GM03348 (cell line): ENCODE measurements around the gene ILRUN.
A peak's percentile ranks its signal among the peaks of the same experiment; 100 is the strongest.
"Not testable (repeated sequence)": the region's sequence is repeated elsewhere in the genome, so short reads cannot be mapped to it uniquely, and the experiment has no call there.

Source experiments
- DNase-seq: peaks from one replicate; pipeline ENCODE4 v3.0.0; 2012; ENCODE audit warnings: low spot score

Gene ILRUN

DNA sequence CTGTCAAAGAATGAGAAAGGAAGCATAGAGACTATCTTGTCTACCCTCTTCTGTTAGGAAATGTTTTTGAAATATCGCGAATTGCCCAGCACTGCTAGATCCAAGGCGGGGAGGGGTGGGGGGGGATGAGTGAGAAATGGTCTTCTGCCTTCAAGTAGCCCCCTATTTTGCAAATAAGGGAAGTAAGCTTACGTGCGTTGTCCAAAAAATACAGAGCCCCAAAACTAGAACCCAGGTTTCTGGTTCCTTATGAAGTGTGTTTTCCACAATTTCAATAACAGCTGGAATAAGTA lies 923 bp upstream of the ILRUN start:
- DNase-seq: no peak

DNA sequence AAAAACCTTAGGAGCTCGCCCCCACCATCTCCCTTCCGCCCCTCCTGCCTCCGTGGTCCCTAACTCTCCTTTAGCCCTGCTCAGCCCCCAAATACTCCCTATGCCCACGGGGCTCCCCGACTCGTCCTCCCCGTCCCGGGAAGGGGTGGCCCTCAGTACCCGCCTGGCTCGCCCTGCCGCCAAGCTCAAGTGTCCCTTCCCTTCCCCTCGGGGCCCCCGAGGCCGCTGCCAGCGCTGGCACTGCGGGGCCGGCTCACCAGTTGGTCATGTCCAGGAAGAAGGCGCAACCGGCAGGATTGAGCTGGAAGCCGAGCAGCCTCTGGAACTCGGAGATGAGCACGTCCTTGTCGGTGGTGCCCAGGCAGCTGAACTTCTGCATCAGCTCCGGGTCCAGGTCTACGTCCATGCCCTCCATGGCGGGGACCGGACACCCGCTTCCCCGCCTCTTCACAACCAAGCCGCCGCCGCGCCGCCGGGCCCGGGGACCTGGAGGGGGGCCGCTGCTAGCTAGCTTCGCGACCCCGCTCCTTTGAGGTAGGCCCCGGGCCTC lies 303 bp downstream of the ILRUN start:
- no peak for DNase-seq

DNA sequence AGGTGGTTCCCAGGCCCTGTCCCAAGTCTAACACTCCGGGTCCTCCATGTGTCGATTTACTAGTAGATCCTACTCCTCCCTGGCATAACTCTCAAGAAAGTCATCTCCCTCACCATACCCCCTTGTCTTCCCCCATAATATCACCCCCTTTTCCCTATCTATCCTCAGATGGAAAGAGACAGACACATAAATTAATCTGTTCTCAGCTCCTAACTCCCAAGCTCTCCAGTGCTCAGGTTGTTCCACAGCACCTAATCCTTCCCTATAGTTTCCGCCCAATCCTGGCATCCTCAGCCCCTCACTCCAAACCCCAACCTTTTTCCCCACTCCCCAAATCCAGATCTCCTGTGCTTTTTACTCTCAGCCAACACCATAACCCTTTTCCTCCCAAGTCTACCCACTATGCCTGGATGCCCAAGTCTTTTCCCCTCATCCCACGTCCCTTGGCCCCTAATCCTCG lies 808 bp downstream of the ILRUN start:
- no peak for DNase-seq

DNA sequence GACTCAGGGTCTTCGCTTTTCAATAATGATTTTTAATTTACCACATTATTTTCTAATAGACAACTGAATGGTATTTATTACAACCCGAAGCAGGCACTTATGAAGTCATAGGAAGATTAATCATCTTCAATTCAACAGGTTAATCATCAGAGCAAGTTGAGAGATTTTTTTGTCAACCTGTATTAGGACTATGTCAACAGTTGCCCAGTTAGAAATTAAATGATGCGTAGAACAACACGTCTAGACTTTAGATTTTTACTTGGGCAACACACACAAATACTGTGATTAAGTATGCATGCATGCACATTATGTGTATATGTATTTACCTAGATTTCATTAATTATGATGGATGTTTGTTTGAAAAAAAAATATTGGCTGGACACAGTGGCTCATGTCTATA lies 4.3 kb downstream of the ILRUN start:
- no peak for DNase-seq

DNA sequence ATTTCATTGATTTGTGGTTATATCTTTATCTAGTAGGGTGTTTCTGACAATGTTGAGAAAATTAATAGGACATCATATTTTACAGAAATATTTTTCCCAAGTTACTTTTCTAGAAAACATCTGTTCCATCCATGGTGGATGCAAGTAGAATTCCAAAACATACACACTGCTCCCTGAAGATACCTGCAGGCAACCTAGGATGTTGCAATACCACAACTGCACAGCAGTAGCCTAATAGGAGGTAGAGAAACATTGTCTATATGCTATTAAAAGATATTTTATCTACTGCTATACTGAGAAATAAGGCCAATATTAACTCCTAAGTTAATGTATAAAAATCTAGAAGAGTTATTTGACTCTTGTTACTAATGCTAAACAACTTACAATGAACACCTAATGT lies 6.8 kb downstream of the ILRUN start:
- DNase-seq: no peak

DNA sequence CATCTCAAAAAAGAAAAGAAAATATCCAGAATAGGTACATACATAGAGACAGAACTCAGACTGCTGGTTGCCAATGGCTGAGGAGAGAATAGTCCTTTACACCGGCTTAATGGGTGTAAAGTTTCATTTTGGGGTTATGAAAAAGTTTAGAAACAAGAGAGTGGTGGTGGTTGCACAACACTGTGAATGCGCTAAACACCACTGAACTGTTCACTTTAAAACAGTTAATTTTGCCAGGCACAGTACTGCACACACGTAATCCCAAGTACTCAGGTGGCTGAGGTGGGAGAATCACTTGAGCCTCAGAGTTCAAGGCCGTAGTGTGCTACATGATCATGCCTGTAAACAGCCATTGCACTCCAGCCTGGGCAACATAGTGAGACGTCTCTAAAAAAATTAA lies 7.6 kb downstream of the ILRUN start:
- no peak for DNase-seq

DNA sequence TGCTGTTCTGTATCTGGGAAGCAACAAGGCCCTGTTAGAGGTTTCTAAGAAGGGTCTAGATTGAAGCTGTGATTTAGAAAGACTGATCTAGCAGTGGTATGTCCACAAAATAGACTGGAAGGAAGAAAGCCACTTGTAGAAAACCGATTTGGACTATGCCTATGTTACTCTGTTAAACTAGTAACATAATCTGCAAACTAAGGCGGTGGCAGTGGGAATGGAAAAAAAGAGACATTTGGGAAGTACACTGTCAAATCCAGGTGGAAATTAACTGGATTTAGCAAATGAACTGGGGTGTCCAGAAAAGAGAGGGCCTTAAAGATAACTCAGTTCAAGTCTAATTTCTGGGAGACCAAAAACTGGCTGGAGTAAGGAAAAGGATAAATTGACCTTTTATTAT lies 11.6 kb downstream of the ILRUN start:
- DNase-seq: no peak

DNA sequence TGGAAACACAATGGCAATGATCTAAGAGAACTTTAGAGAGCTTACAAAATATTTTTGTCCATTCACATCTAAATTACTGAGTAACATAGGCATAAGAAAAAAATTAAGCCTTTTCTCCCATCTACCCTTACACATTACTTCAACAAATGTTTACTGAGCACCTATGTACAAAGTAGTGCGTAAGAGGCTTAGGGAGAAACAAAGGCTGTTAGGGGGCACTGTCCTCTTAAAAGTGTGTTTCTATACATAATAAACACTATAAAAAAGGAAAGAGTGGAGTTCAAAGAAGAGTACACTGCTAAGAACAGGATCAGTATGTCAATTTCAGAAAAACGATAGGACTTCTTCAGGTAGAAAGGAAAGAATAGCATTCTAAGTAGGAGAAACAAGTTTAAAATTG lies 12.2 kb downstream of the ILRUN start:
- no peak for DNase-seq

DNA sequence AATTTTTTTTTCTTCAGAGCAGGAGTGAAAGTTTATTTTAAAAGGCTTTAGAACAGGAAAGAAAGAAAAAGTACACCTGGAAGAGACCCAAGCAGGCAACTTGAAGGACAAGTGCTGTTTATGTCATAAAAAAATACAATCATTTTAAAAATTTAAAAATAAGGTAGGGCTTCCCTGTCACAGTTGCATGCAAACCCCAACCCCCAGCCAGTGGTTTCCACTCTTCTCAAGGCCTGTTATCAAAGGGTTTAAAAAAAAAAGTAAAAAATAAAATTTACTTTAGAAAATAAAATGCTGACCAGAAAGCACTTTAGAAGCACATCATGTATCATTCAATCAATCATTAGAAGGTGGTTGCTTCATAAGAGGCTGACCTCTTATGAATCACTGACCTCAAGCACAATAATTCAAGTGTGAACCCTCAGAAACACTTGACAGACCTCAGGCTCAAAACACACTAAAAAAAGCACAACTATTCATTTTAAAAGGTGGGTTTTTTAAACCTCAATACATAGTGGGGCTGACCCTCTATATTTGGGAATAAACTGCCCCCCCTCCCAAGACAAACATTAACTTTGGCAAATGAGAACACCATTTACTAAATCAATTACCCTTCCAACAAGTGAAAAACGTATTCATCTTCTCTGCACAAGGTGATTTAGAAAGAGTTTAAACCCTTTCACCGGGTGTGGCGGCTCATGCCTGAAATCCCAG lies 15.6 kb downstream of the ILRUN start:
- DNase-seq: peak; percentile 37

DNA sequence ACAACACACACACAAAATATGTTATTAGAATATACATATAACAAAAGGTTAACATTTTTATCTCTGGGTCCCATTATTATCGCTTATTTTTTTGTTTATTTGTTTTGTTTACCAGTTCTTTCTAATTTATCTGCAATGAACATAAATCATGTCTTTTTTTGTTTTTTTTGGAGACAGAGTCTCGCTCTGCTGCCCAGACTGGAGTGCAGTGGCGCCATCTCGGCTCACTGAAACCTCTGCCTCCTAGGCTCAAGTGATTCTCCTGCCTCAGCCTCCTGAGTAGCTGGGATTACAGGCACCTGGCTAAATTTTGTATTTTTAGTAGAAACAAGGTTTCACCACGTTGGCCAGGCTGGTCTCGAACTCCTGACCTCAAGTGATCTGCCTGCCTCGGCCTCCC lies 16.3 kb downstream of the ILRUN start:
- DNase-seq: not testable (repeated sequence)

DNA sequence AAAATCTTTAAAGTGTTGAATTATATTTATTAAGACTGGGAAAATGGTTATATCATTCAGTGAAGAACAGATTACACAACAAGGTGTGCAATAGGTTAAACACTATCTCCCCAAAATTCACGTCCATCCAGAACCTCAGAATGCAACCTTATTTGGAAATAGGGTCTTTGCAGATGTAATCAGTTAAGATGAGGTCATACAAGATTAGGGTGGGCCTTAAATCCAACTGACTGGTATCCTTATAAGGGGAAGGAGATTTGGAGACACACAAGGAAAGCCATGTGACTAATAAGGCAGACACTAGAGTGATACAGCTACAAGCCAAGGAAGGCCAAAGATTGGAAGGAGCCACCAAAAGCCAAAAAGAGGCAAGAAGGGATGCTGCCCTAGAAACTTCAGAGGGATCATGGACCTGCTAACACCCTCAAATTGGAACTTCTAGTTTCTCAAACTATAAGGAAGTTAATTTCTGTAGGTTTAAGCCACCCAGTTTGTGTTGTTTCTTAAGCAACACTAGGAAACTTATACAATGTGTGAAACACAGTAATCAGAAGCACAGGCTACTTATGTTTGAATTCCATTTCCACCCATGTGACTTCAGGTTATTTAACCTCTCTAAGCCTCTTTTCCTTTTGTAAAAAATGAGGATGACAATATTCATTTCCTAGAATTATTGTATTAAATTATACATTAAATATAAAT lies 16.9 kb downstream of the ILRUN start:
- DNase-seq: no peak

DNA sequence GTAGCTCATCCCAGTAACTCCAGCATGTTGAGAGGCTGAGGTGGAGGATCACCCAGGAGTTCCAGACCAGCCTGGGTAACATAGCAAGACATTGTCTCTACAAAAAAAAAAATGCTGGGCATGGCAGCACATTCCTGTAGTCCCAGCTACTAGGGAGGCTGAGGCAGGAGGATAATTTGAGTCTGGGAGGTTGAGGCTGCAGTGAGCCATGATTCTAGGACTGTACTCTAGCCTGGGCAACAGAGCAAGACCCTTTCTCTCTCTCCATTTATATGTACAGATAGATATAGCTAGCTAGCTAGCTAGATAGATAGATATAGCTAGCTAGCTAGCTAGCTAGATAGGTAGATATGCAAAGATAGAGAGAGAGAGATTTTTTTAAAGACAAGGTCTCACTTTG lies 20.4 kb downstream of the ILRUN start:
- no peak for DNase-seq

DNA sequence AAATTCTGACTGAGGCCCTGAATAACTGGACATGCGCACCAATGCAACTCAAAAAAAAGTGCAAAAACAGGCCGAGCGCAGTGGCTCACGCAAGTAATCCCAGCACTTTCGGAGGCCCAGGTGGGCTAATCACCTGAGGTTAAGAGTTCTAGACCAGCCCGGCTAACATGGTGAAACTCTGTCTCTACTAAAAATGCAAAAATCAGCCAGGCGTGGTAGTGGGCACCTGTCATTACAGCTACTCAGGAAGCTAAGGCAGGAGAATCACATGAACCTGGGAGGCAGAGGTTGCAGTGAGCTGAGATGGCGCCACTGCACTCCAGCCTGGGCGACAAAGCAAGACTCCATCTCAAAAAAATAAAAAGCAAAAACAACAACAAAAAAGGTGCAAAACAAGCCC lies 21.6 kb downstream of the ILRUN start:
- not testable (repeated sequence) for DNase-seq

DNA sequence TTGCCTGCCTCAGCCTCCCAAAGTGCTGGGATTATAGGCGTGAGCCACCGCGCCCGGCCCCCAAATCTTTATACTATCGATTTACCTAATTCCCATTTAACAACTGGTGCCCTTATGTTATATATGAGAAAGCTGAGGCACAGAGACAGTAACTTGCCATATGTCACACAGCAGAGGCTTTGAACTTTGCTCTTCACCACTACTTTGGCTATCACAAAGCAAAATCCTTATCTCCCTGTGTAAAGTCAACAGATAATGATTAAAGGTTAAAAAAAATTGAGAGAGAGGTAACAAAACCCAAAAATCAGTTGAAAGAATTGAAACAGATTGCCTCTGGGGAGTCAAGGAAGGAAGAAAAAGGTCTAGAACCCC lies 22.3 kb downstream of the ILRUN start:
- no peak for DNase-seq

DNA sequence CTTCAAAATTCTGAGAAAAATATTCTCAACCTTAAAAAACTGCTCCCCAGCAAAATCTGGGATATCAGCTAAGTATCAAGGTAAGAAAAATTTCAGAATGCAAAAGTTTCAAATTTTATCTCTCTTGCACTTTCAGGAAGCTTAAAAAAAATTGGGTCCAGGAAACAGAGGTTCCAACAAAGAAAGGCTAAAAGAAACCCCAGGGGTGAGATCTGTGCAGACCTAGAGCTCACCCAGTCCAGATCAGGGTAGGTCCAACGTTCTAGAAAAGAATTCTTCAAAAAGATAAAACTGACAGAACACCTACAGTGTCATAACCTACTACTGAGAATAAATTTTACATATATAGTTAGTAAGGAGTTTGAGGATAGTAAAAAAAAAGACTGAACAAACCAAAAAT lies 23.5 kb downstream of the ILRUN start:
- DNase-seq: no peak

DNA sequence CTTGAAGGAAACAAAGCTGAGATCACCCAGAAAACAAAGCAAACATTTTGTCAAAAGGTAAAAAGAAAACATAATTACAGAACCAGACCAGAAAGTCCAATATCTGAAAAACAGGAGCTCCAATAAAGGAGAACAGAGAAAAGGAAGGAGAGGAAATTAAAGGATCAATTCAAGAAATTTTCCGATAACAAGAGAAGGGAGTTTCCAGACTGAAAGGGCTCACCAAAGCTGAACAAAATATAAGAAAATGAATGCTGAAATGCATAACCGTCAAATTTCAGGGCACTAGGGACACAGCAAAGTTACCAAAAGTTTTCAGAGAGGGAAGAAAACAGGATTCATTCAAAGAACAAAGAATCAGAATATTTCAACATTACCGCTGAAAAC lies 23.9 kb downstream of the ILRUN start:
- DNase-seq: no peak

DNA sequence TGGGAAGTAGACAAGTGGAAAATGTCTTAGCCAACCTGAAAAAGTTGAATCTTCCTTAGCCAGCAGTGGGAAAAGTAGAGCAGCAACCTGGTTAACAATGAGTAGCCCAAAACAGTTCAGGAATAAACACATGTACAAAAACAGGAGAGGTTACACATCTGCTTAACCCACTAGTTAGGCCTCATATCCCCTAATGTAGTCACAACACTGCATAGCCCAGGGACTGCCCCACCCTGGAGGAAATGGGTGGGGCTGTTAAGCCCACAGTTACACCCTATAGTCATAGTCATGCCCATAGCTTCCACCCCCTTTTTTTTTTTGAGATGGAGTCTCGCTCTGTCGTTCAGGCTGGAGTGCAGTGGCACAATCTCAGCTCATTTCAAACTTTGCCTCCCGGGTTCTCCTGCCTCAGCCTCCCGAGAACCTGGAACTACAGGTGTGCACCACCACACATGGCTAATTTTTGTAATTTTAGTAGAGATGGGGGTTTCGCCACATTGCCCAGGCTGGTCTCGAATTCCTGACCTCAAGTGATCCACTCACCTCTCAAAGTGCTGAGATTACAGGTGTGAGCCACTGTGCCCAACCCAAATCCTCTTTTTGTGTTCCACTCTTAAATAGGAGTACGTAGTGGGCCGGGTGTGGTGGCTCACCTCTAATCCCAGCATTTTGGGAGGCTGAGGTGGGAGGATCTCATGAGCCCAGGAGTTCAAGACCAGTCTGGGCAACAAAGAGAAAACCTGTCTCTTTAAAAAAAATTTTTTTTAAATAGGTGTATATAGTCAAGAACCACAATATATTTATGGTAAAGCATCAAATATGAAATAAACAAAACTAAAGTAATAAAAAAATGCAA lies 24.5 kb downstream of the ILRUN start:
- DNase-seq: peak; percentile 68

DNA sequence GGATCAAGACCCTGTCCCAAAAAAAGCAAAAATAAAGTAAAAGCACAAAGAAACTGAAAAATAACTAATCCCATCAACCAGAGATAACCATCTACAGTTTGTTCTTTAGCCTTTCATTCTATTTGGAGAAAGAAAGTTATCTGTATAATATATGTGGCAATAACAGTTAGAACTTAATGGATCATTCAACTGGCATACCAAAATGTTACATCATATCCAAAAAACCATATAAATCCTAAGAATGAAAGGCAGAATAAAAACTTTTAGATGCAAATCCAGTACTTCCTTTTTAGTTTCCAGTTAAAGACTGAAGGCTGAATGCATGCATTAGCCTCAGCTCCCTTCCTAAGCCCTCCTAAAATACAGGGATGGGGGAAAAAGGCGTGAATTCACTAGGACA lies 25.2 kb downstream of the ILRUN start:
- DNase-seq: peak; percentile 49

DNA sequence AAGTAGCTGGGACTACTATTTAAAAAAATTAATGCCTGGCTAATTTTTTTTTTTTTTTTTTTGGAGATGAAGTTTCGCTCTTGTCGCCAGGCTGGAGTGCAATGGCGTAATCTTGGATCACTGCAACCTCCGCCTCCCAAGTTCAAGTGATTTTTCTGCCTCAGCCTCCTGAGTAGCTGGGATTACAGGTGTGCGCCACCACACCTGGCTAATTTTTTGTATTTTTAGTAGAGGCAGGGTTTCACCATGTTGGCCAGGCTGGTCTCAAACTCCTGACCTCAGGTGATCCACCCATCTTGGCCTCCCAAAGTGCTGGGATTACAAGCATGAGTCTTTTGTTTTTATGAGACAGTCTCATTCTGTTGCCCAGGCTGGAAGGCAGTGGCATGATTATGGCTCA lies 27.8 kb downstream of the ILRUN start:
- DNase-seq: not testable (repeated sequence)

DNA sequence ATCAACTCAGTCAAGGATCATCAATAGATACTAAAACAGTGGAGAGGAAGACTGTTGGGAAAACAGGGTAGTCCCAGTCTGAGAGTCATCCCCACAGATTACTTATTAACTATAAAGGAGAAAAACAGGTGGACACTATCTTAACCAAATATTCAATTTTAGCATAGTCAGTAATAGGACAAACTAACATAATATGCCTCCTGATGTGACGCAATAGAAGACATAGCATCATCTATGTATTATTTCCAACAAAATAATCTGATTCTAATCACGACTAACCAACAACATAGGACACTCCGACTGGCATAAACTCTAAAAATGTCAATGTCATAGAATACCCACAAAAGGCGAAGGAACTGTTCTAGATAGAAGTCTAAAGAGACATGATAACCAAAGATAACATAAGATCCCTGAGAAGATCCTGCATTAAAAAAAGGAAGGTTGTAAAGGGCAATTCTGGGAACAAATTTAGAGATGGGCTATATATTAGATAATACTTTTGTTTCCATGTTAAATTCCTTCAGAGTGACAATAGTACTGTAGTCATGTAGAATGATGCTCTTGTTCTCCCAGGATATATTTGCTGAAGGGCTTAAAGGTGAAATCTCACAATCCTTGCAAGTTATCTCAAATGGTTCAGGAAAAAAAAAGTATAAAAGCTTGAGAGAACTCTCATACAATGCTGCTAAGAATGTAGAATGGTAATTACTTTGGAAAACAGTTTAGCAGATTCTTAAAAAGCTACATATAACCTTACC lies 28.9 kb downstream of the ILRUN start:
- no peak for DNase-seq

DNA sequence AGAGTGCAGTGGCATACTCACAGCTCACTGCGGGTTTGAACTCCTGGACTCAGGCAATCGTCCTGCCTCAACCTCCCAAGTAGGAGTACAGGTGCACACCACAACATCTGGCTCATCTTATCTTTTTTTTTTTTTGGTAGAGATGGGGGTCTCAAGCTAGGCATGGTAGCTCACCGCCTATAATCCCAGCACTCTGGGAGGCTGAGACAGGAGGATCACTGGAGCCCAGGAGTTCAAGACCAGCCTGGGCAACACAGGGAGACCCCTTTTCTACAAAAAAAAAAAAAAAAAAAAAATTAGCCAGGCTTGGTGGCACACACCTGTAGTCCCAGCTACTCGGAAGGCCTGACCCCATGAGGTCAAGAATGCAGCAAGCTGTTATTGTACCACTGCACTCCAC lies 31.5 kb downstream of the ILRUN start:
- DNase-seq: no peak
